ENCODE data around the gene HYDIN.
"Not testable (repeated sequence)": the region's sequence is repeated elsewhere in the genome, so short reads cannot be mapped to it uniquely, and the experiment has no call there.

- TF ChIP-seq CTCF (conservative IDR thresholded peaks at IDR 0.05; ENCODE audit: low read depth in 2 of 2); EZH2 (IDR thresholded peaks at IDR 0.05; ENCODE audit: low read depth, unreplicated experiment); NANOG (IDR thresholded peaks at IDR 0.05; ENCODE audit: borderline replicate concordance); POLR2AphosphoS5 (IDR thresholded peaks at IDR 0.05; ENCODE audit: low read depth); STAT1 (IDR thresholded peaks at IDR 0.05; ENCODE audit: unreplicated experiment): not testable (repeated sequence)
These were observed 206.6 kb downstream of the HYDIN start for GRCh38 chr16:71023851-71024439.

All from GM23338 (cell line).